GM23248 (cell line): Measurements from ENCODE around the gene SPTAN1.

Experiments
- EZH2 ChIP-seq: fragments of 200-600 bp; sonication (generic); IDR thresholded peaks from 2 replicates; pipeline ENCODE4 v1.6.1; 2018; ENCODE audit warnings: antibody characterized with exemption, mild to moderate bottlenecking; ENCODE audit not compliant: insufficient read depth, poor library complexity, severe bottlenecking
- EZH2phosphoT487 ChIP-seq: fragments of 200-600 bp; sonication (generic); IDR thresholded peaks from 2 replicates; pipeline ENCODE4 v1.6.1; 2018; ENCODE audit warnings: antibody characterized with exemption, moderate library complexity, mild to moderate bottlenecking, low read depth; ENCODE audit not compliant: insufficient read depth

- no peak for TF ChIP-seq EZH2phosphoT487
- TF ChIP-seq EZH2 = no peak
Measured at GRCh38 chr9:128558431-128559310, 6.3 kb downstream of the SPTAN1 start.
